ENCODE results near the gene ARAP1. TPM values are rescaled to one million over a fixed set of nuclear protein-coding genes. Genes with fewer than 3 reads are reported as not detected.

ARAP1 gene
- total RNA-seq, 1 donor from 2014 or later: 80.6 TPM

DNA sequence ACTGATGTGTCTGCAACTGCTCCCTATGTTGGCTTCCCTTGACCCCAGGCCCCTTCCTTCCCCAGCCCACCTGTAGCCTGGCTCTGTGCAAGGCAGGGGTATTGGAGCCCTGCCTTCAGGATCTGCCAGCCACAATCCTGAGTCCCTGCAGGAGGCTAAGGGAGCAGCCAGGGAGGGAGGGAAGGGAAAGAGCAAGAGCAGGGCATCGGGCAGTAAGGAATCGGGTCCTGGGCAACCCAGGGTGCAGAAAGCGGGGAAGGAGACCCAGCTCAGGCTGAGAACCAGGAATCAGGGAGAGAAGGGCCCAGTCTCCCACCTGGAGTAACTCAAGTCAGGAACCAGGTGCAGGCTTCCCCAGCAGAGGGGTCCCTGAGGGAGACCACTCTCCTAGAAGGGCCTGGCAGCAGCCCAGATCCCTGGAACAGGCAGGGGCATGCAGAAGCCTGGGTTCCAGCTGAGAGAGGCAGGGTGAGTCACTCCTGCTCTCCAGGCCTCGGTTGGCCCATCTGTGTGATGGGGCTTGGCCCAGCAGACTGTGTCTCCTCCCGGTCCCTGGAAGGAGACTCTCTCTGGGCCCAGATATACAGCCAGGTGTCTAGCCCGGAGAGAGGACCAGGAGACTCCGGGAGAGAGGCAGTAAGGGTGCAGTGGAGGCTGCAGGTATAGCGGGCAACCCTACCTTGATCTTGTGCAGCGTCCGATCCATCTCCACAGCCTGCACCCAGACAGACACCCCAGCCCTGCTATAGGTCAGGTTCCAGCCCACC, 28.3 kb upstream of the ARAP1 start:
- DNase-seq (ENCODE audit: low spot score): no peak

DNA sequence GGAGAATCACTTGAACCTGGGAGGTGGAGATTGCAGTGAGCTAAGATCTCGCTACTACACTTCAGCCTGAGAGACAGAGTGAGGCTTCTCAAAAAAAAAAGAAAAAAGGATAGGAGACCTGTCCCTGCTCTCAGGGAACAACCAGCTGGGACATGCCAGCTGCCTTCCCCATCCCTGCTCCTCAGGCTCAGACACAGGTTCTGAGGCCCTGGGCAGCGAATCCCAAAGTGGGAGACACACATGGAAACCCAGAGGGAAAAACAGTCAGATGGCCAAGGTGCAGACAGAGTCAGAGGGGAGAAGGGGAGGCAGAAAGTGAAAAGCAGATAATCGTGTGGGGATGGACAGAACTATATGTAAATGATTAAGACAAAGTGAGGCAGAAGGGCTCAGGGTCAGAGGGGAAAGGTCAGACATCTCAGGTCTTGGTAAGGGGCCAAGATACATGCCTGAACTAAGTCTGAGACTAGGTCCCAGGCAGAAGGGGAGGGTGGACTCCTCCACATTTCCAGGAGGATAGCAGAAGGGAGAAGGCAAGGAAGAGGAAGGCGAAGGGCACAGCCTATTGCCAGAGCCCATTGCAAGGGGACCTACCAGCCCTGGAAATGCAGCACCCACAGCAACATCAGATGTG, 27.4 kb upstream of the ARAP1 start:
- DNase-seq (ENCODE audit: low spot score): no peak

DNA sequence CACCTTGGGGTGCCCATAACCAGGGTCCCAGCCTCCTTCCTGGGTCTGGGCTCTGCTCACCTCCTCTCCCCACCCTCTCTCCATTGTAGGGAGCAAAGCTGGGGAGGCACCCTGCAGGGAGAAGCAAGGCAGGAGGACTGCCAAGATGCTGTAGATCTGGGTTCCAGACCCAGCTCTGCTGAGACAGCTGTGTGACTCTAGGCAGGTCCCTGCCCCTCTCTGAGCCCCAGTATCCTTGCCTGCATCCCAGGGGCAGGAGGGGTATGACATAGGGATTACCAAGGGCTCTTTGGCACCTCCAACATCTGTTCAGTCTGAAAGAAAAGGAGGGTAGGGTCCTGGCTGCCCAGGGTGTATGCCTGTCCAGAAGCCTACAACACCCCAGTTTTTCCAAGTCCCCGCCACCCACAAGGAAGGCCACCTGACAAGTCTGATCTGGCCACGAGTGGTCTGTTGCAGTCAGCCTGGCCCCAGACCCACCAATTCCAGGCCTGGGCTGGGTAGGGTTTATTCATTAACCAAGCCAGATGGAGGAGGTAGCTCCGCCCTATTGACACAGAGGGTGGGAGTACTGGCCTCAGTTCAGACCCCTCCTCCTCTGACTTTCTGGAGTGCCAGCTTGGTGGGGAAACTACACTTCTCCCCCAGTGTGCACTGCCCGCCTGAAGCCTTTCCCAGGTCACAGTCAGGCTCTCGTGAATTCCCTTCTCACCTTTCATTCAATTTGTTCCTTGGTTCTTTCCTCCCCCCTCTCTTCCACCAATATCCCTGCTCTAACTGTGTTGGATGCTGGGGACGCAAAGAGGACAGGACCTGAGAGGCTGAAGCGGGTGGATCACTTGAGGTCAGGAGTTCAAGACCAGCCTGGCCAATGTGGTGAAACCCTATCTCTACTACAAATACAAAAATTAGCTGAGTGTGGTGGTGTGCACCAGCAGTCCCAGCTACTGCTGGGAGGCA, 26.6 kb upstream of the ARAP1 start:
- no peak for DNase-seq (ENCODE audit: low spot score)

DNA sequence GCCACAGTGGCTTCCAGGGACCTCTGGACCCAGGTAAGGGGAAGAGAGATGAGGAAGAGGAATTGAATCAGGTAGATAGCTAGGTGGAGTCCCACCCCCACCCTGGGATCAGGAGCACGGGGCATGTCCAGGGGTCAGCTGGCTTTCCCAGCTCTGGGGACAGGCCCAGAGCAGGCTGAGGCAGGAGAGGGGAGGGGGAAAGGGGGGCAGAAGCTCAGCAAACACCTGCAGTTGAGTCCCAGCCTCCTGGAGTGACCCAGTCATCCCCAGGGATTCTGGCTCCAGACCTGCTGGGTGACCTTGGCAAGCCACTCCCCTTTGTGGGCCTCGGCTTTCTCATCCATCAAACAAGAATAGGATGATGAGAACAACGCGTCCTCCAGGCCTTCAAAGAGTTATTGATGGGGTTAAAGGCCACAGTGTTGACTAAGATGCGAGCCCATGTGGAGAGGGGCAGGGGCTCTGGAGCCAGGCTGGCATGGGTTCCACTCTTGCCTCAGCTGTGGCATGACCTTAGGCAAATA, 25.6 kb upstream of the ARAP1 start:
- no peak for DNase-seq (ENCODE audit: low spot score)

DNA sequence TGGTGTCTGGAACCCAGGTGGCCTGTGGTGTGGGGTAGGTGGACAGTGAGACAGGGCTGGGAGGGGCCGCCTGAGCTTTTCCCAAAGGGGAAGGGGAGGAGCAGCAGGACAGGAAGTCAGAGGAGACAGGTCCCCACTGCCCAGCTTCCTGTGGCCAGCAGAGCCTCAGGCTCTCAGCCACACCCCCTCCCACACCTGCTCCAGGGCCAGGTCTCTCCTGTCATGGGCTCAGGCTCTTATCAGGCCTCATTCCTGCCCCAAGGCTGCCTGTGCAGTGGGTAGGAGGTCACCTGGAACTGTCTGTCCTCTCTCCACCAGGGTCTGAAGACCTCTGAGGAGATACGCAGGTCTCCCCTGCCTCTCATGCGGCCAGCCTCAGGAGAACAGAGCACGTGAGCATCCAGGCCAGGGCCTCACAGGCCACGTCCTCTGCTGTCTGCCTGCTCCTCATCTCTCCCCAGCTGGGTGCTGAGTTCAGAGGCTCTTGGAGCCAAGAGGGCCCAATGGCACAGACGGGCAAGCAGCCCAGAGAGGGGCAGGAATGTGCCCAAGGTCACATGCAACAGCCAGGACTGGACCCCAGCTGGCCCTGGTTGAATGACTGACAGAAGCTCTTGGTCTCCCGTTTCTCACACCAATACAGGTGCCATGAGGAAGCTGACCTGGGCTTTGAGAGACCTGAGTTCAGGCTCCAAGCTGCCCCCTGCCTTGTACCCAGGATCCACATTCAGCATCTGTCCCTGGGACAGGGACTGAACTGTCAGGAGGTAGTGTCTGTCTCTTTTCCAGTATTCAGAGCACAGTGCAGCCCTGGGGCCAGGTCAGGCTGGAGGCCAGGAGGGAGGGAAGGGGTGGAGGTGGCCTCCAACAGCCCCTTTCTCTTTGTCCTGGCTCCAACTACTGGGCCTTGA, 24.9 kb upstream of the ARAP1 start:
- no peak for DNase-seq (ENCODE audit: low spot score)

- DNase-seq (ENCODE audit: low spot score): no peak
Measured at GRCh38 chr11:72776117-72776843, 24.1 kb upstream of the ARAP1 start.

DNA sequence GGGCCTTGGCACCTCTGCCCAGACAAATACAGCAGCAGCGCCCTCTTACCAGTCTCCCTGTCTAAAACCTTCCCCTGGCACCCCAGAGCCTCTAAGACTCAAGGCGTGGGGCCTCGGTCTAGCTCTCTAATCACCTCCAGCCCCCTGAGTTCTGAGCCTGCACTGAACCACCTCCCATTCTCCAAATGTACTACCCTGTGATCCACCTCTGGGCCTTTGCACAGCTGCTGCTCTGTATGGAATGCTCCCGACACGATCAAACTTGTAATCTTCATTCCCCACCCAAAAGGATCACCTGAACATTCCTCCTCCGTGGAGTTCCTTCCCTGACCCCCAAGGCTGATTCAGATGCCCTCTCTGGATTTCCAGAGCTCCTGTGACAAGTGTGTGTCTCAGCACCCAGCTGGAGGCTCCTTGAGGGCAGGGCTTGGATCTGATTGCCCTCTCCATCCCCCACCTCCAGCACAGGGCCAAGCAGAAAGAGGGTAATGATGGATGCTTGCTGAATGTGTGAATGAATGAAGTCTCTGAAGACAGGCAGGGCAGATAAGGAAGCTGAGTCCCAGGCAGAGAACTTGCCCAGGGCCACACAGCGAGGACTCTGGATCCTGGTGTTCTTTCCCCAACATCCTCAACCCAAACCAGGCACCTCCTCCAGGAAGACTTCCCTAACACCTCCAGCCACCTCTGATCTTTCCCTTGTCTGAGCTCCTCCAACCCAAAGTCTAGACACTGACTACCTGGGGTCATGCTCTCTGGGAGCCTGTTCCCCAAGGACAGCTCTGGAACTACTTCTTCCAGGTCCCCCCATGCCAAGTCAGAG, 23.3 kb upstream of the ARAP1 start:
- DNase-seq (ENCODE audit: low spot score): no peak

DNA sequence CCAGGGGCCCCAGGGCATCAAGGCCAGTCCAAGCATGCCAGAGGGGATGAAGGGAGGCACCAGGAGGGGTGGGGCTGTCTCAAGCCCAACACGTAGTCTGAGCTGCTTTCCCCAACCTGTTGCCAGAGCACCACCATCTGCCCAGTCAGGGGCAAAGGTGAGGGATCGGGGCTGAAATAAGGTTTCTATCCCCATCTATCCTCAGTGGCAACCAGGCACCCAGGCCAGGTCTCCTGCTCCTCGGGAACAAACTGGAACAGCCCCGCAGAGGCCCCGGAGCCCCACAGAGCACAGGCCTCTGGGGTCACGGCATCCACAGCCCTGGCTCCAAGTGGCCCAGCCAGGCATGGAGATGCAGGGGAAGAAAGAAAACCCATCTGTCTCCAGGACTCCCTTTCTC, 22.3 kb upstream of the ARAP1 start:
- DNase-seq (ENCODE audit: low spot score): no peak

DNA sequence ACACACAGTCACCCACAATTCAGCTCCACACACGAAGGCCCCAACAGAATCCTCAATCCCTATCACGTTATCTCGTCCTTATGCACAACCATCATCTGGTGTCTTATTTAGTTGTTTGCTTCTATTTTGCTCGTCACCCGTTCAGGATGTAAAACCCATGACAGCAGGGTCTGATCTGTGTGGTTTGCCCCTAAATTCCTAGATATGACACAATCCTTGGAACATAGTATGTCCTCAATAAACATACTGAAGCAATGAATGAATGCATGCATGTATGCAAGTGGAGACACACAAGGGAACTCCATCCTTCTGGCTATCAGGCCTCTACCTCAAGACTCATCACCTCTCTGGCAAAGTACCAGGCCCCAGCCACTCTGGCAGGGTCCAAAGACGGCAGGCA, 21.5 kb upstream of the ARAP1 start:
- no peak for DNase-seq (ENCODE audit: low spot score)

GRCh38 chr11:72773291-72773690, 21.1 kb upstream of the ARAP1 start:
- no peak for DNase-seq (ENCODE audit: low spot score)

- no peak for DNase-seq (ENCODE audit: low spot score)
Measured at GRCh38 chr11:72772059-72772458, 19.9 kb upstream of the ARAP1 start.

- no peak for DNase-seq (ENCODE audit: low spot score)
Measured at GRCh38 chr11:72771507-72771906, 19.3 kb upstream of the ARAP1 start.

DNA sequence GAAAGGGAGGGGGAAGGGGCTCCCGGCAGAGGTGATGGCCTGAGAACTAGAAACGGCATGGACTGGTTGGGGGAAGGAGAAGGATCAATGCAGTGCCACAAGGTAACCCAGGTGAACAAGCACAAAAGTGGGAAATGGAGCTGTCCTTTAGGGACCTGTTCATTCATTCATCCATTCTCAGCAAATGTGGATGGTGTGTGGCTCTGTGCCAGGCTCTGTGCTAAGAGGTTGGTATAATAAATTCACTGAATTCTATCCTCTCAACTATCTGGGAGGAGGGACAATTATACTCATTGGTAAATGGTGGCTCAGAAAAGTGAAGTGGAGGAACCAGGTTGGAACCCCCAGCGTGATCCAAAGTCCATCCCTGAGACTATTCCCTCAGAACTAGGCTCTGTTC, 18.6 kb upstream of the ARAP1 start:
- no peak for DNase-seq (ENCODE audit: low spot score)

- DNase-seq (ENCODE audit: low spot score): no peak
Measured at GRCh38 chr11:72769680-72770079, 17.5 kb upstream of the ARAP1 start.

DNA sequence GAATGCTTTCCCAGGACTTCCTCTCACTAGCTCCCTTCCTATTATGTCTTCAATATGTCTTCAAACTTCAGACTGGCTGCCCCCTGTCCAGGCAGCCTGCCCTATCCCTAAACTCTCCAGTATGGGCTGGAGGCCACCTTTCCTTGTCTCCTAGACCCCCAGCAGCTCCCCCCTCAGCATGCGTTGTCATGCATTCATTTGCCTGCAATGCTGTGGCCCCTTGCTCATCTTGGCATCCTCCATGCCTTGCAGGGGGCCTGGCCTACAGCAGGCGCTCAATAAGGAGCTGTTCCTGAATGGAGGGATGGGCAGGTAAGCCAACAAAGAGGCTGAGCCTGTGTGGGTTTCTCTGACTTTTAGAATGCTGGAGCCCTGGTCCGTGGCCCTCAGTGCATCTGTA, 16.4 kb upstream of the ARAP1 start:
- no peak for DNase-seq (ENCODE audit: low spot score)

GRCh38 chr11:72767203-72768062, 15.2 kb upstream of the ARAP1 start:
- DNase-seq (ENCODE audit: low spot score): no peak

DNA sequence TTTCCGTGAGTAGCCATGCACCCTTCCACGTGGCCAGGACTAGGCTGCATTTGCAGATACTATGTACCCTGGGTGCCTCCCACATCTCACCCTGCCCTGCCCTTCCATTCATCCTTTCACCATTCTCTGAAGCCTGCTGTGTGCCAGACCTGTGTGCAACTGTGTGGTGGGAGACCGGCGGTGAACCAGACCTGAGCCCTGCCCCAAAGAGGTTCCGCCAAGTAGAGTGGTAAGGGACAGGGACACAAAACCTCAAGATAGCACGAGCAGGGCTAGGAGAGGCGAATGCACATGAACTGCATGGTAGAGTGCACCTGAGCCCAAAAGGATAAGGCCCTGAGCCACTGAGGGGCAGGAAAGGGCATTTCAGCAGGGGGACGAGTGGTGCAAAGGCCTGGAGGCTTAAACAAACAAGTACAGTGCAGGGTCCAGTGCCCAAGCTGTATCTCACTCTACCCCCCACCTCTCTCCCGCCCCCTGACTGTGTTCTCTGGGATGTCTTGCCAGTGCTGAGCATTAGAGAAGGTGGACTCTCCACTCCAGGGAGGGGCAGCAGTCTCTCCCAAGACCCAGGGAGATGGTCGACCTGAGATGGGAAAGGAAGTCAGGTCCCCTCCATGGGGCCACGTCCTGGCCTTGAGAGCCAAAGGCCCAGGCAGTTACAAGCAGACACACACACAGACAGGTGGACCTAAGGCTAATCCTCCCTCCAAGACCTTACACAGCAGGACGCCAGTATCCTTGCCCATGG, 14.1 kb upstream of the ARAP1 start:
- DNase-seq (ENCODE audit: low spot score): no peak

Measured in mesenteric fat pad (tissue), 1 donor.